GM10266 (cell line): Measurements from ENCODE around the gene ALDH3A2.
"Not testable (repeated sequence)": the region's sequence is repeated elsewhere in the genome, so short reads cannot be mapped to it uniquely, and the experiment has no call there.

Experiments used
- DNase-seq: peaks from one replicate; pipeline ENCODE4 v3.0.0; 2012; ENCODE audit errors: extremely low spot score
- CTCF ChIP-seq: IDR thresholded peaks from 2 replicates; pipeline ENCODE4 v1.5.1; 2012; ENCODE audit warnings: mild to moderate bottlenecking, low read depth; ENCODE audit not compliant: control insufficient read depth, insufficient read depth; ENCODE audit errors: missing control alignments

Gene ALDH3A2

GRCh38 chr17:19677736-19678379 is 29.3 kb downstream of the ALDH3A2 start:
- no peak for TF ChIP-seq CTCF
- no peak for DNase-seq

GRCh38 chr17:19678581-19679453 is 30.3 kb downstream of the ALDH3A2 start:
- TF ChIP-seq CTCF = no peak

GRCh38 chr17:19683117-19683516 is 34.6 kb downstream of the ALDH3A2 start:
- DNase-seq = no peak
- no peak for TF ChIP-seq CTCF

More at GRCh38 chr17:19678581-19679453, 30.3 kb downstream of the ALDH3A2 start:
- no peak for DNase-seq

GRCh38 chr17:19684909-19685580 is 36.5 kb downstream of the ALDH3A2 start:
- DNase-seq = not testable (repeated sequence)

- no peak for TF ChIP-seq CTCF
- no peak for DNase-seq
Observed at GRCh38 chr17:19686400-19687090, 38.0 kb downstream of the ALDH3A2 start.

GRCh38 chr17:19702217-19702641 is 53.7 kb downstream of the ALDH3A2 start:
- DNase-seq = no peak
- no peak for TF ChIP-seq CTCF

- peak; percentile 17 for DNase-seq
- TF ChIP-seq CTCF = no peak
Observed at GRCh38 chr17:19703106-19703827, 54.7 kb downstream of the ALDH3A2 start.
